HEK293T (cell line): ENCODE data around the gene PLK4.
"Not testable (repeated sequence)": the region's sequence is repeated elsewhere in the genome, so short reads cannot be mapped to it uniquely, and the experiment has no call there.

Source experiments
- CTBP1 ChIP-seq: fragments of 450-650 bp; IDR thresholded peaks from 2 replicates; pipeline ENCODE4 v1.6.1; 2016; ENCODE audit warnings: borderline replicate concordance
- ZNF384 ChIP-seq: fragments of 450-650 bp; IDR thresholded peaks from 2 replicates; pipeline ENCODE4 v1.6.1; 2016
- TF ChIP-seq, protein P1 (sequence below): fragments of 450-650 bp; IDR thresholded peaks from 2 replicates; pipeline ENCODE4 v1.6.1; 2016

DNA sequence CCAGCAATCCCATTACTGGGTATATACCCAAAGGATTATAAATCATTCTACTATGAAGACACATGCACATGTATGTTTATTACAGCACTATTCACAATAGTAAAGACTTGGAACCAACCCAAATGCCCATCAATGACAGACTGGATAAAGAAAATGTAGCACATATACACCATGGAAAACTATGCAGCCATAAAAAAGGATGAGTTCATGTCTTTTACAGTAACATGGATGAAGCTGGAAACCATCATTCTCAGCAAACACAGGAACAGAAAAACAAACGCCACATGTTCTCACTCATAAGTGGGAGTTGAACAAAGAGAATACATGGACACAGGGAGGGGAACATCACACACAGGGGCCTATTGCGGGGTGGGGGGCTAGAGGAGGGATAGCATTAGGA is 45.0 kb downstream of the PLK4 start:
- not testable (repeated sequence) for TF ChIP-seq CTBP1, ZNF384
- TF ChIP-seq, protein P1, sequence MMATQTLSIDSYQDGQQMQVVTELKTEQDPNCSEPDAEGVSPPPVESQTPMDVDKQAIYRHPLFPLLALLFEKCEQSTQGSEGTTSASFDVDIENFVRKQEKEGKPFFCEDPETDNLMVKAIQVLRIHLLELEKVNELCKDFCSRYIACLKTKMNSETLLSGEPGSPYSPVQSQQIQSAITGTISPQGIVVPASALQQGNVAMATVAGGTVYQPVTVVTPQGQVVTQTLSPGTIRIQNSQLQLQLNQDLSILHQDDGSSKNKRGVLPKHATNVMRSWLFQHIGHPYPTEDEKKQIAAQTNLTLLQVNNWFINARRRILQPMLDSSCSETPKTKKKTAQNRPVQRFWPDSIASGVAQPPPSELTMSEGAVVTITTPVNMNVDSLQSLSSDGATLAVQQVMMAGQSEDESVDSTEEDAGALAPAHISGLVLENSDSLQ = not testable (repeated sequence)
